ENCODE measurements around the gene ADAMTSL4. TPM values are rescaled to one million over a fixed set of nuclear protein-coding genes. Genes with fewer than 3 reads are reported as not detected.

ADAMTSL4 gene
- total and polyA plus RNA-seq, 9 of the 15 experiments (the other 6 are each of a cell fraction or from before 2014, with no cell fraction given) = 12.7 to 212 (median 35.6) TPM

GRCh38 chr1:150546294-150546937 is 2.8 kb upstream of the ADAMTSL4 start (continued):
- no peak for TF ChIP-seq ZNF140 (CRISPR knock-in tag; IDR thresholded peaks at IDR 0.05)
- TF ChIP-seq ADNP (tag; IDR thresholded peaks at IDR 0.05) = peak; percentile 63
- TF ChIP-seq RCOR1 (IDR thresholded peaks at IDR 0.05; ENCODE audit: borderline replicate concordance in 1 of 2, low read depth in 2 of 2, low read length in 2 of 2) = no peak
- TF ChIP-seq KHSRP (IDR thresholded peaks at IDR 0.05) = no peak
- TF ChIP-seq TCF15 (CRISPR knock-in tag; IDR thresholded peaks at IDR 0.05) = no peak
- TF ChIP-seq PRDM10 (IDR thresholded peaks at IDR 0.05; ENCODE audit: partially characterized antibody) = no peak
- TF ChIP-seq ESRRA (IDR thresholded peaks at IDR 0.05; ENCODE audit: borderline replicate concordance, low read depth) = peak; percentile 79
- TF ChIP-seq SMARCE1 (IDR thresholded peaks at IDR 0.05) = no peak
- peak; percentile 48; the same call in 1 of the 2 replicates for TF ChIP-seq TFAP4 (CRISPR knock-in tag; IDR thresholded peaks at IDR 0.05; ENCODE audit: borderline replicate concordance)
- peak; percentile 5; the same call in 1 of the 2 replicates for TF ChIP-seq ARID1B (IDR thresholded peaks at IDR 0.05)
- TF ChIP-seq DMBX1 (CRISPR knock-in tag; IDR thresholded peaks at IDR 0.05; ENCODE audit: borderline replicate concordance) = peak; percentile 43; the same call in 1 of the 2 replicates
- no peak for TF ChIP-seq ARID3A (IDR thresholded peaks at IDR 0.05; ENCODE audit: borderline replicate concordance, low read depth, low read length)
- TF ChIP-seq KDM1A (IDR thresholded peaks at IDR 0.05) = 0 out of 4 replicates have a peak, but pooled peaks of 1 of the 2 experiments have one; percentile 10
- TF ChIP-seq ATF7 (IDR thresholded peaks at IDR 0.05) = peak; percentile 17; the same call in 1 of the 2 replicates
- peak; percentile 62; the same call in 1 of the 2 replicates for TF ChIP-seq CTBP1 (IDR thresholded peaks at IDR 0.05; ENCODE audit: borderline replicate concordance)
- no peak for TF ChIP-seq PBX2 (CRISPR knock-in tag; IDR thresholded peaks at IDR 0.05; ENCODE audit: low read depth)
- TF ChIP-seq PBX2 (tag; conservative IDR thresholded peaks at IDR 0.05; ENCODE audit: low read depth) = peak; percentile 34; the same call in 1 of the 2 replicates
- peak; percentile 41 for TF ChIP-seq MEIS2 (IDR thresholded peaks at IDR 0.05; ENCODE audit: partially characterized antibody)
- no peak for TF ChIP-seq HDGF (IDR thresholded peaks at IDR 0.05)

All from K562 (cell line).